A172 (cell line): ENCODE data around the gene STAM. TPM values are rescaled to one million over a fixed set of nuclear protein-coding genes. Genes with fewer than 3 reads are reported as not detected.
"Not testable (repeated sequence)": the region's sequence is repeated elsewhere in the genome, so short reads cannot be mapped to it uniquely, and the experiment has no call there.

ENCODE experiments used
- DNase-seq: peaks from one replicate; pipeline ENCODE4 v3.0.0-alpha.2; 2015; ENCODE audit warnings: low spot score
- total RNA-seq: library from RNA; depleted of rRNA; stranded (reverse); fragments of >200 nt; shearing (Covaris generic); gene quantifications from 2 replicates; pipeline ENCODE4 v1.2.3, GENCODE V29; 2014; rRNA removed

STAM gene
- total RNA-seq, result 82.7 and 115 TPM in 2 replicates

DNA sequence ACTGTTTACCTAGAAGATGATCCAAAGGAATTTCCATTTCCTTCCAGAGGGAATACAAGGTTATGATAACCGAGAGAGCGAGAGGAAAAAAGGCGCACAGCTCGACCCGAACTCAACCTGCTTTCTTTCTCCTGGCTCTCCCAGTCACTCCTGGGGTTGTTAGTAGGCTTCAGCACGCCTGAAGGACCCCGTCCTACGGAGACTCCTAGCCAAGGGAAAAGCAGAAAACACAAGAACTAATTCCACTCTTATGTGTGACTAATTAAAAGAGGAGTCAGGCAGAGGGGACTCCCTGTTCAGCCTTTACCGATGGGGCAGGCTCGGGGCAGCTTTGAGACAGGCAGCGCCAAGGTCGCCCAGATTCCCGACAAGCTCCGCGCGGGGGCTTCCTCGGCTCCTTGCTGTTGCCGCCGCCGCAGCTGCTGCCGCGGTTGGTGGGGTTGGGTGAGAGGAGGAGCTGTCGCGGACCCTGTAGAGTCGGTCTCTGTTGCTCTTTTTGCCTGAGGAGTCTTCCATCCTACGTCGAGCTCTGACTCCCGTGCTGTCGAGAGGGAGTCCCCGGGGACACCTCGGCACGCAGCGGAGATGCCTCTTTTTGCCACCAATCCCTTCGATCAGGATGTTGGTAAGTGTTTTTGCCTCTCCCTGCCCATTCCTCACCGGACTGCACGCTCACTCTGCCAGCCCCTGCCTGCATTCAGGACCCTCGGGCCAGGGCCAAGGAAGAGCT is at the start of gene STAM:
Gene STAM (plus strand): TSS at position 397 of the 730 bp plus-strand sequence. CDS start 189 bp downstream, at position 586.
- peak; percentile 90 for DNase-seq

GRCh38 chr10:17597386-17597785 is 46.6 kb upstream of the STAM start:
- no peak for DNase-seq

GRCh38 chr10:17599089-17599488 is 44.9 kb upstream of the STAM start:
- DNase-seq, result peak; percentile 39

DNA sequence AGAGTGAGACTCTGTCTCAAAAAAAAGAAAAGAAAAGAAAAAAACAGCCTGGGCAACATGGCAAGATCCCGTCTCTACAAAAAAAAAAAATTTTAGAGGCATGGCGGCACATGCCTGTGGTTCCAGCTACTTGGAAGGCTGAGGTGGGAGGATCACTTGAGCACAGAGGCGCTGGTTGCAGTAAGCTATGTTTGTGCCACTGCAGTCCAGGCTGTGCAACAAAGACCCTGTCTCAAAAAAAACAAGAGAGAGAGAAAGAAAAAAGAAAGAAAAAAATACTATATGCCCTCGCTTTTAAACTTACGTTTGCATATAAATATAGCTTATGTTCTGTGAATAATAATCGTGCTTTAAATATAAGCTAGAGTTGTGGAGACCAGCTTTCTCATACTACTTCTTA is 38.0 kb upstream of the STAM start:
- no peak for DNase-seq

DNA sequence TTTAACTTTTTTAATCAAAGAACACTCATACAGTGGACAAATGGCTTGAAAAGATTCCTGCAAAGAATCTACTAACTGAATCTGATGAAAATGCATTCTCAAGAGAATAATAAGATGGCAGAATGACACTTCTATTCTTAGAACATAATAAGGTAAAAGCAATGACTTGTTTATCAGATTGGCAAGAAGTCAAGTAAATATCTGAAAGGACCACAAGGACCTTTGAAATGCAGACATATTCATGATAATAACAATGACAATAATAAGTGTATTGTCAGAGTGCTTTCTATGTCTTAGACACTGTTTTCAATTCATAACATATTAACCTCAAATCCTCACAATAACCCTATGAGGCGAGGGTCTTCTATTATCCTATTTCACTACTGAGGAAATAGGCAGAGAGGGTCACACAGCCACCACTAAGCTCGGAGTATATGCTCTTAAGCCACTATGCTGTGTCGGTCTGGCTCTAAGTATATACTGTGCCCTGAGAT is 37.4 kb upstream of the STAM start:
- DNase-seq, result no peak

DNA sequence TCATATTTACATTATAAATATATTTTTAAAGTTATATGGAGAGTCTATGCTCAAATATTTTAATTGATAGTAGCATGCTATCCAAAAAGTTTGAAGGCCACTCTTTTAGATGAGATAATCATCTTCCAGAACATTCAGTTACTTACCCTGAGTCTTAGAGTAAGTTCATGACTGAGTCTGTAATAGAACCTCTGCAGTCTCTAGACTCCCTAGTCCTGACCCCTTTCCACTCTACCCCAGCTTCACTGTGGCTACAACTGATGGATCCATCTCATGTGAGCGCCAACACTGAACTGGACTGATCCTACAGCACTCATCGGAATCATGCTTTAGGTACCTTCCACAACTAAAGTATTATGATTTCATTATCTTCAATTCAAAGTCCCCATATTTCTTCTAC is 36.9 kb upstream of the STAM start:
- DNase-seq, result no peak

DNA sequence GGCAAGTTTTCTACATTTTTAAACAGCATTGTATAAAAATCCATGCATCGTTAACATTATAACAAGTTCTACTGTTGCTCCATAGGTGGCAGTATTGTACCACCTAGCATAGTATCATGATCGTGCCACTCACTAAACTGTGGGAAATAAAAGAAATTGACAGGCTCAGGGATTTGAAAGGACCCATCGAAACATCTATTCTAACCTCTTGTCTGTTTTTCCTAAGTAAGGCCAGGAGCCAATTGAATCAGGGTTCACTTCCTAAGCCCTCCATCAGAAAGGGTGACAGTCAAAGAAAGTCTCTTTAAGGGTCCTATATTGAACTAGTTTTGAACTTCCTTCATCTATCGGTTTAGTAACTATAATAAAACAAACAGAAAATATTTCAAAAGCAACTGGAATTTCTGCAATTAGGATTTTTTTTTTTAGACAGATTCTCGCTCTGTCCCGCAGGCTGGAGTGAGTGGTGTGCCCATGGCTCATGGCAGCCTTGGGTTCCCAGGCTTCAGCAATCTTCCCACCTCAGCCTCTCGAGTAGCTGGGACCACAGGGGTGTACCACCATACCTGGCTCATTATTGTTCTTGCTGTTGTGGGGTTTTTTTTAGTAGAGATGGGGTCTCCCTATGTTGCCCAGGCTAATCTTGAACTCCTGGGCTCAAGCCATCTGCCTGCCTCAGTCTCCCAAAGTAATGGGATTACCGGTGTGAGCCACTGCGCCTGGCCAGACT is 36.2 kb upstream of the STAM start:
- DNase-seq, result peak; percentile 65

GRCh38 chr10:17609523-17610079 is 34.4 kb upstream of the STAM start:
- no peak for DNase-seq

- peak; percentile 57 for DNase-seq
These were observed 27.4 kb upstream of the STAM start for GRCh38 chr10:17616403-17617030.

- DNase-seq, result peak; percentile 72
These were observed 26.7 kb upstream of the STAM start, which contains the start of gene HACD1 for GRCh38 chr10:17617031-17617911. TSS of gene HACD1 (minus strand) at chr10:17617374. CDS start at chr10:17617339, 35 bp downstream.

DNA sequence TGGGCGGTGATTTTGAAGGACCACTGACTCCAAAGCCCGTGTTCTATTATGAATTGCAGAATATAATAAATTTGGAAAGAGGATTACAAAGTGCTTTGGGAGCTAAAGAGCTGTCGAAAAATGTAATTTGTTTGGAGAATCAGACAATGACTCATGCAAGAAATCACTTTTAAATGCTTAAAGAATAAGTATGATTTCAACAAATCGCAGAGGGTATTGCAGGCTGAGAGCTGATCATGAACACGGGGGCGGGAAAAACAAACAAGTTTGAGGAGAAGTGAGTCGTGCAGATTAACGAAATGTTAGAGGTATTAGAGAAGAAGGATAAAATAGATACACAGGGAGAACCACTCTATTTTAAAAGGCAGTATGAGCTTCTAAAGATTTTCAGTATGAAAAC is 21.9 kb upstream of the STAM start:
- no peak for DNase-seq

DNA sequence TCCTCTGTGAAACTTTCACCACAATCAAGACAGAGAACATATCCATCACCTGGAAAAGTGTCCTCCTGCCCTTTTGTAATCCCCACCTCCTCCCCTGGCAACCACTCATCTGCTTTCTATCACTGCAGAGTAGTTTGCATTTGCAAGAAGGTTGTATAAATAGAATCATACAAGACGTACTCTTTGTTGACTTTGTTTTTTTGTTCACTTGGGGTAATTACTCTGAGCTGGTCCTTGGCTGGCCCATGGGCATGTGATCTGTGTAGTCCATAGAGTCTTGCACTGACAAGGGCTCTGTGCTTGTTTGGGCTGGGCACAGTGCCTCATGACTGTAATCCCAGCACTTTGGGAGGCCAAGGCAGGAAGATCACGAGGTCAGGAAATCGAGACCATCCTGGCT is 19.0 kb upstream of the STAM start:
- no peak for DNase-seq

GRCh38 chr10:17626656-17627055 is 17.3 kb upstream of the STAM start:
- no peak for DNase-seq

- not testable (repeated sequence) for DNase-seq
These were observed 11.4 kb upstream of the STAM start for GRCh38 chr10:17632590-17632989.

DNA sequence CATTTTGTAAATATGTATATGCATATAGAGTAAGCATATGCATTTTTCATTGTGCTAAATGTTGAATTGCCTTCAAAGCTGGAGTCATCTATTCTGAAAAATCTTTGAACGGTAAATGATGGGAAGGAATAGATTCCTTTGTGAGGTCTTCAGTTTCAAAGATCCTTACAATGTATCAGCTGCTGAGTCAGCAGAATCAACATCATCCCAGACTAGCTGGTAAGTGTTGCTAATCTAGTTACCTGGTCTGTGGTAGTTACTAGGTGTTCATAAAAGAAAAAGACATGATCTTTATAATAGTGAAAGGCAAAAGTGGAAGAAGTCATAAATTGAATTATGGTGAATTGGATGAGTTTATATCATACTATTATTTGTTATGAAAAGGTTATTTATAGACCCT is 10.6 kb upstream of the STAM start:
- no peak for DNase-seq

- DNase-seq, result no peak
These were observed 6.1 kb upstream of the STAM start for GRCh38 chr10:17637869-17638268.

DNA sequence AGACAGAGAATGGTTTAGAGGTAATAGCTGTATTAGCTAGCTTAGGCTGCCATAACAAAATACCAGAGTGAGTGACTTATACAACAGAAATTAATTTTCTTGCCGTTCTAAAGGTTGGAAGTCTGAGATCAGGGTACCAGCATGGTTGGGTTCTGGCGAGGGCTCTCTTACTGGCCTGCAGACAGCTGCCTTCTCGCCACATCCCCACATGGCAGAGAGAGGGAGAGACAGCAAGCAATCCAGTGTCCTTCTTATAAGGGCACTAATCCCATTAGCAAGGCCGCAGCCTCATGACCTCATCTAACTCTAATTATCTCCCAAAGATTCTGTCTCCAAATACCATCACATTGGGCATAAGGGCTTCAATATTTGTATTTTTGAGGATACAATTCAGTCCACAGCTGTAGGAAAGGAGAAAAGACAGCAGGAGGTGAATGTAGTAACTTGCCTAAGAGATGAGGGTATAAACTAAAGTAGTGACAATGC is 3.6 kb upstream of the STAM start:
- no peak for DNase-seq

GRCh38 chr10:17643339-17643754 is 604 bp upstream of the STAM start:
- peak; percentile 90 for DNase-seq

DNA sequence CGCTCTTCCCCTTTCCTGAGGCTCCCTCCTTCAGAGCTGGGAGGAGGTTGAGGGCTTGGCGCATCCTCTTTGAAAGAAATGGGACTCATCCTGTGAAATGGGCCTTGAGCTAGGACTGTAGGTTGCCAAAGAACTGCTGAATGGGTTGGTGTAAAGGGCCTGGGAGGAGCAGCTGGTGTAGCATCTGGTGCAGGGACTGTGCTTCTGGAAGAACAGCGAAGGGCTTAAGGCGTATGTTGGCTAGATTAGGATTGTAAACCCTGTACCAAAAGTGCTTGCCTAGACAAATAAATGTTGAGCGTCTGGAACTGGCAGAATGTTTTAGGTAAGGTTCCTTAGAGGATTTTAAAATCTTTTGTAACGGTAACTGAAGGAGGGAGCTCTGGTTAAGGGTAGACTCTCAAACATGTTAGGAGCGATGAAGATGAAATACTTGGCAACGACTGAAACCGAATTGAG is 563 bp downstream of the STAM start:
- DNase-seq, result peak; percentile 23

DNA sequence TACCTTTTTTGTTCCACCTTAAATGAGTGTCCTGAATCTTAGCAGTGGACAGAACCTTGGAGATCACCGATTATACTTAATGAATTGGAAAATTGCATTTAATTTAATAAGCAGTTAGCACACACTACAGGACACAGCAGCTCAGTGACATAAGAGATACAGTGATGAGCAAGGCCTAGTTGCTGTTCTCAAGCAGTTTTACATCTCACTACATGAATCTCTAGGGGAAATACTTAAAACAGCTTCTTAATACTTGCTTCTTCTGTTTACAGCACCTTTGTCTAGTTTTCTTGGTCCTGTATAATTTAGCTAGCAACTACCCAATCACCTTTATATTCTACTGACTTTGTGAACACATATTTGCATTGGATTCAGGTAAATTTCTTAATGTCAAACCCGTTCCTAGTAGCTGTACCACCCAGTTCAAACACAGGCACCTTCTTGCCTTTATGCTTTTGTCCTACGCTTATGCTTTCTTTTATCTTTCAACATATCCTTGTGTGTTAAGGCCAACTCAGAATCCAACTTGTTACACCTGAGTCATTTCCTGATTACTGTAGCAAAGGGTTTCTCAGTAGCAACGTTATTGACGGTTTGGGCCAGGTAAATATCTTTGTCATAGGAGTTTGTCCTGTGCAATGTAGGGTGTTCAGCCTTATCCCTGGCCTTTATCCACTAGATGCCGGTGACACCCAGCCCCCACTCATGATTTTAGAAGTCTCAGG is 1.8 kb downstream of the STAM start:
- DNase-seq, result peak; percentile 39
